ENCODE results near the gene KIAA1328. TPM values are rescaled to one million over a fixed set of nuclear protein-coding genes. Genes with fewer than 3 reads are reported as not detected.

KIAA1328 gene
- total RNA-seq, 1 donor from 2014 or later, result 7.9 TPM

DNA sequence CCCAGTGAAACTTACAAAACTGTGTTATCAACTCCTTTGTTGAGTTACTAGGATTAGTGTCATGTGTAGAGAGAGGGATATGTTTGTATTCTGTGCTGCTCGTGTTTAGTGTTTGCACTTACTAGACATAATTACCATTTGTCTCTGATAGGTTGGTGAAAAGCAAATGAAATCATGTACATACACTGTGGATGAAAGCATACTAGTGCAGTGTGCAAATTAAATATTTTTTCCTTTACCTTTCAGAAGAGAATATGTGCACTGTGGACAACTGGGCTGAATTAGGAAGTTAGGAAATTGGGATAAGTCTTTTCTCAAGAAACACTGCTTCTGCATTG lies 1.2 kb downstream of the KIAA1328 start:
- peaks cover 10% of the 10 kb centered on the region for H3K36me3 Mint-ChIP-seq (ENCODE audit: low read depth)
- no peak for DNase-seq (ENCODE audit: low spot score)
- H3K4me1 Mint-ChIP-seq (ENCODE audit: low read depth), result peaks cover 38% of the 10 kb centered on the region
- peak overlapping the region; percentile 88 for H3K4me3 Mint-ChIP-seq (ENCODE audit: low read depth)
- no peaks in the 10 kb centered on the region for H3K27me3 Mint-ChIP-seq (ENCODE audit: low read depth)
- H3K27ac Mint-ChIP-seq, result peak overlapping the region; percentile 9
- intact Hi-C loops (cut with micrococcal nuclease), result no loop called here
- H3K9me3 Mint-ChIP-seq, result no peaks in the 10 kb centered on the region

DNA sequence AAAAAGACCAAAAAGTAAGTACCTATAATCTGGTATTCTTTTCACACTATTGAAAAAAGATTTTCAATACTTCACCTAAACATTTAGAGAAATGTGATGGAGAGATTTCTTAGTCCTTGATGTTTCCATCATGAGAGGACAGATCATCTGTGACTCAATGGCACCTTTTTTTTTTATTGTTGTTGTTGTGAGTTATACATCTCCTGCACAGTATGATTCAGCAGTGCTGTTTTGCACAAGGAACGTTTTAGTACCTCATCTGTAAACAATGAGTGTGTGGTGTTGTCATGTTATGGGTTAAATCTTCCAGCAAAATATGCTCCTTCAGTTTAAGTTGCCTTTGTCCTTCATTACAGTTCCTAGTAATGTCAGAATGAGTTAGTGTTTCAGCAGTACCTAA lies 2.2 kb downstream of the KIAA1328 start:
- H3K27ac Mint-ChIP-seq, result no peak overlapping the region

DNA sequence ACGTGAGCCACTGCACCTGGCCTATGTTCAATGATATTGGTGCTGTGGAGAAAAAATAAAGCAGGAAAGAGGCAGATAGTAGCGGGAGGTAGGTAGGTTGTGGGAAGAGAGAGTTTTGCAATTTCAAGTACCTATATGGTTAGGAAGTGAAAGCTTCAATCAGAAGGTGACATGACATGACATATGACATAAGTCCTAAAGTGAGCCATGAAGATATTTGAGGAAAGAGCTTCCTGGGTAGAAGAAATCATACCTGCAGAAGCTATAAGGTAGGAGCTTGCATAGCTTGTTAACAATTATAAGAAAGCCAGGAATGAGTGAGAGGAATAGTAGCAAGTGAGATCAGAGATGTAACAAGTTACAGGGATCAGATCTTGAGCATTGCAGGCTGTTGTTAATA lies 4.2 kb downstream of the KIAA1328 start:
- intact Hi-C loops (cut with micrococcal nuclease), result no loop called here

More for the DNA sequence above, 2.2 kb downstream of the KIAA1328 start:
- peaks cover 38% of the 10 kb centered on the region for H3K4me1 Mint-ChIP-seq (ENCODE audit: low read depth)
- intact Hi-C loops (cut with micrococcal nuclease), result no loop called here
- no peaks in the 10 kb centered on the region for H3K9me3 Mint-ChIP-seq
- H3K4me3 Mint-ChIP-seq (ENCODE audit: low read depth), result no peak overlapping the region
- H3K27me3 Mint-ChIP-seq (ENCODE audit: low read depth), result no peaks in the 10 kb centered on the region
- DNase-seq (ENCODE audit: low spot score), result no peak
- H3K36me3 Mint-ChIP-seq (ENCODE audit: low read depth), result peaks cover 17% of the 10 kb centered on the region

DNA sequence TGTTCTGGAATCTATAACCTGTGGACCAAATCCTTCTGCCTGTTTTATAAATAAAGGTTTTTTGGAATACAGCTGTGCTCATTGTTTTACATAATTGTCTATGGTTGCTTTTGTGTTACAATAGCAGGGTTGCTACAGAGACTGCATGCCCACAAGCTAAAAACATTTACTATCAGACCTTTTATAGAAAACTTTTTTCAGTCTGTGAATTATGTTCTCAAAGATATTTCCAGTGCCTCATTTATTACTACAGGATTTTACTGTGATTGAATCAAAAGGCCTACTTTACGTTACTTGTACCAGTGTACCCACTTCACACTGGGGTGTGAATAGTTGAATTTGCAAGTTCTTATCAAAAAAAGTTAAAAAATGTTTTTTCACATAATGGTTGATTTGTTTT lies 7.0 kb downstream of the KIAA1328 start:
- no peak overlapping the region for H3K27ac Mint-ChIP-seq
- H3K4me1 Mint-ChIP-seq (ENCODE audit: low read depth), result peaks cover 10% of the 10 kb centered on the region

More for the DNA sequence above, 4.2 kb downstream of the KIAA1328 start:
- H3K4me3 Mint-ChIP-seq (ENCODE audit: low read depth), result no peak overlapping the region
- peaks cover 23% of the 10 kb centered on the region for H3K36me3 Mint-ChIP-seq (ENCODE audit: low read depth)
- H3K27ac Mint-ChIP-seq, result no peak overlapping the region
- DNase-seq (ENCODE audit: low spot score), result no peak
- H3K4me1 Mint-ChIP-seq (ENCODE audit: low read depth), result peaks cover 25% of the 10 kb centered on the region
- no peaks in the 10 kb centered on the region for H3K9me3 Mint-ChIP-seq
- H3K27me3 Mint-ChIP-seq (ENCODE audit: low read depth), result no peaks in the 10 kb centered on the region

DNA sequence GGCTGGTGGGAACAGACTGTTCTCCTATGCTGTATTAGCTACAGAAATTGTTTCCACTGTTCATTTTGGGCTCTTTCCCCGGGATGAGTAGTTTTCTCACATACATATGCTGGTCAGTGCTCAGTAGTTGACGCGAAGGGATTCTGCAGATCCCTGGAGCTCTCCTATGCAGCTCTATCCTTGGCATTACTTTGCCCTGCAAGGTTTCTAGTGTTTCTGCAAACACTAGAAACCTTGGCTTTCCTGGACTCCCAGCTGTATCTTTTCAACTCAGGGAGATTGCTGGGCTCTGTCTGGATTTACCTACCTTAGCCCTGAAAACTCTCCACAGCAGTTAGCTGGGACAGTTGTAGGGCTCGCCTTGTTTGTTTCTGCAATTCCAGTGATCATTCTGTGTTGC lies 10.9 kb downstream of the KIAA1328 start:
- no peak for DNase-seq (ENCODE audit: low spot score)
- Mint-ChIP-seq H3K36me3 (ENCODE audit: low read depth) (peaks cover 50% of the 10 kb centered on the region), H3K4me3 (ENCODE audit: low read depth) (no peak overlapping the region), H3K27ac (no peak overlapping the region), H3K27me3 (ENCODE audit: low read depth) (no peaks in the 10 kb centered on the region), H3K4me1 (ENCODE audit: low read depth) (peaks cover 1% of the 10 kb centered on the region), H3K9me3 (no peaks in the 10 kb centered on the region)
- intact Hi-C loops (cut with micrococcal nuclease), result no loop called here

More for the DNA sequence above, 7.0 kb downstream of the KIAA1328 start:
- Mint-ChIP-seq H3K9me3 (no peaks in the 10 kb centered on the region), H3K36me3 (ENCODE audit: low read depth) (peaks cover 45% of the 10 kb centered on the region), H3K4me3 (ENCODE audit: low read depth) (no peak overlapping the region), H3K27me3 (ENCODE audit: low read depth) (no peaks in the 10 kb centered on the region)
- DNase-seq (ENCODE audit: low spot score), result no peak
- intact Hi-C loops (cut with micrococcal nuclease), result no loop called here

DNA sequence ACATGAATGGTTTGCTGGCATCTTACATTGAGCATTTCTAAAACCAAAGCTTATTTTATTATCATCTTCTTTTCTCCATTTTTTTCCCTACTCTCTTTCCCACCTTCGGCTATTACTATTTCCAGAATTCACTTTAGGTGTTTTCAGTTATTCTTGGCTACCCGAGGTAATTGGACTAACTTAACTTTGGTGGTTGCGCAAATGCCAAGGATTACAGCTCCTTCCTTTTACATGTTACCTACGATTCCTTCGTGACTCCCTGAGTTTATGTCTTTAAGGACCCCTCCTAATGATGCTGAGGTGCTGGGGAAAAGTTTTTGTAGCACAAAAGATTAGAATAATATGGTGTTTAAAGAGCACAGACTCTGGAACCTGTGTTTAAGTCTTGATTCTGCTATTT lies 14.3 kb downstream of the KIAA1328 start:
- no peaks in the 10 kb centered on the region for H3K27me3 Mint-ChIP-seq (ENCODE audit: low read depth)
- peaks cover 1% of the 10 kb centered on the region for H3K4me1 Mint-ChIP-seq (ENCODE audit: low read depth)
- intact Hi-C loops (cut with micrococcal nuclease), result no loop called here
- H3K9me3 Mint-ChIP-seq, result no peaks in the 10 kb centered on the region
- no peak overlapping the region for H3K4me3 Mint-ChIP-seq (ENCODE audit: low read depth)
- H3K27ac Mint-ChIP-seq, result no peak overlapping the region
- peaks cover 26% of the 10 kb centered on the region for H3K36me3 Mint-ChIP-seq (ENCODE audit: low read depth)
- no peak for DNase-seq (ENCODE audit: low spot score)

DNA sequence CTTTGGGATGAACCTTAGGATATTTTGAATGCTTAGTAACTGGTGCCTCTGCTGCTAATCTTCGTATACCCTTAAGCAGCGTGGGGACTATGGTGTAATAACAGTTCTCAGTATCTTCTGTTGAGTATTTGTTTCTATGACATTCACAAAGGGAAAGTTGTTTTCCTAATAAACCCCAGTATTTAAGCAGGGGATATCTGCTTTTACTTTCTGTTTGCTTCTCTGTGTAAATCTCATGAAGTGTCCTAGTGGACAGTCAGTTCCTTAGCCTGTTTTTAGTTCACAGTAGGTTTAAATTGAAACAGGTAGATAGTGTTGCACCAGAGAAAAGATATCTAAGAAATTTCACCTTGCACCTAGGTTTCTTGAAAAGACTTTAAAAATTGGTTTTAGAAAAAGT lies 14.9 kb downstream of the KIAA1328 start:
- intact Hi-C loops (cut with micrococcal nuclease), result no loop called here
- Mint-ChIP-seq H3K4me3 (ENCODE audit: low read depth) (no peak overlapping the region), H3K4me1 (ENCODE audit: low read depth) (peaks cover 1% of the 10 kb centered on the region), H3K27ac (no peak overlapping the region), H3K36me3 (ENCODE audit: low read depth) (peaks cover 22% of the 10 kb centered on the region), H3K9me3 (no peaks in the 10 kb centered on the region), H3K27me3 (ENCODE audit: low read depth) (no peaks in the 10 kb centered on the region)
- DNase-seq (ENCODE audit: low spot score), result no peak

DNA sequence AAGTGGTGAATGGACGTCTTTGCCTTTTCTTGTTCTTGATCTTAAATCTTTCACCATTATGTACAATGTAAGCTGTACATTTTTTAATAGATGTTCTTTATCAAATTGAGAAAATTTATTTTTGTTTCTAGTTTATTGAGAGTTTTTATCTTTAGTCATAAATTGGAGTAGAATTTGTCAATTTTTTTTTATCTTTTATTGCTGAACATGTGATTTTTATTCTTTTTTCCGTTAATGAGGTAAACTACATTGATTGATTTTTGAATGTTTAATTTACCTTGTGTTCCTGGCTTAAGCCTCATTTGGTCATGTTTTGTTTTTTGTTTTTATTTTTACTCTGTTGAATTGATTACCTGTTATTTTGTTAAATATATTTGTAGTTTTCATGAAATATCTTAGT lies 19.7 kb downstream of the KIAA1328 start:
- Mint-ChIP-seq H3K4me1 (ENCODE audit: low read depth) (peaks cover 7% of the 10 kb centered on the region), H3K9me3 (peaks cover 19% of the 10 kb centered on the region), H3K27ac (no peak overlapping the region), H3K36me3 (ENCODE audit: low read depth) (peaks cover 22% of the 10 kb centered on the region), H3K4me3 (ENCODE audit: low read depth) (no peak overlapping the region), H3K27me3 (ENCODE audit: low read depth) (no peaks in the 10 kb centered on the region)
- intact Hi-C loops (cut with micrococcal nuclease), result no loop called here
- no peak for DNase-seq (ENCODE audit: low spot score)

DNA sequence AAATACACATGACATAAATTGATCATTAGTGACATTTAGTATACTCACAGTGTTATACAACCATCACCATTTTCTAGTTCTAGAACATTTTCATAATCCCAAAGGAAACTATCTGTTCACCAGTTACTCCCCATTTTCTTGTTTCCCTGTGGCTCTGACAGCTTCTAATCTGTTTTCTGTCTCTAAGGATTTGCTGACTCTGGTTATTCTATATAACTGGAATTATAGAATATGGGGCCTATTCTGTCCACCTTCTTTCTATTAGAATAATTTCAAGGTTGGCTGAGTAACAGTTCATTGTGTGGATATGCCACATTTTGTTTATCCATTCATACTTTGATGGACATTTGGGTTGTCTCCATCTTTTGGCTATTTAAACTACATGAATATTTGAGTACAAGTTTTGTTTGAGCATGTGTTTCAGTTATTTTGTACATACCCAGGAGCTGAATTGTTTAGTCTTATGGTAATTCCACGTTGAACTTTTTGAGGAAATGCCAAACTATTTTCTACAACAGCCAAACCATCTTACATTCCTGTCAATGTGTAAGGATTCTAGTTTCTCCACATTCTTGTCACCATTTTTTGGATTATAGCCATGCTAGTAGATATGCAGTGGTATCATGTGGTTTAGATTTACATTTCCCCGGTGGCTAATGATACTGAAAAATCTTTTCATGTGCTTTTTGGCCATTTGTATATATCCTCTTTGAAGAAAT lies 20.5 kb downstream of the KIAA1328 start:
- H3K9me3 Mint-ChIP-seq, result peaks cover 19% of the 10 kb centered on the region
- peaks cover 27% of the 10 kb centered on the region for H3K36me3 Mint-ChIP-seq (ENCODE audit: low read depth)
- H3K27ac Mint-ChIP-seq, result no peak overlapping the region
- intact Hi-C loops (cut with micrococcal nuclease), result loop anchor here (1.0 to 2.0 kb wide), 2 partner anchors 13 to 21 kb away; partner anchors contain the start of genes KIAA1328 and TPGS2
- no peaks in the 10 kb centered on the region for H3K27me3 Mint-ChIP-seq (ENCODE audit: low read depth)
- no peak overlapping the region for H3K4me3 Mint-ChIP-seq (ENCODE audit: low read depth)
- no peak for DNase-seq (ENCODE audit: low spot score)
- peaks cover 7% of the 10 kb centered on the region for H3K4me1 Mint-ChIP-seq (ENCODE audit: low read depth)

DNA sequence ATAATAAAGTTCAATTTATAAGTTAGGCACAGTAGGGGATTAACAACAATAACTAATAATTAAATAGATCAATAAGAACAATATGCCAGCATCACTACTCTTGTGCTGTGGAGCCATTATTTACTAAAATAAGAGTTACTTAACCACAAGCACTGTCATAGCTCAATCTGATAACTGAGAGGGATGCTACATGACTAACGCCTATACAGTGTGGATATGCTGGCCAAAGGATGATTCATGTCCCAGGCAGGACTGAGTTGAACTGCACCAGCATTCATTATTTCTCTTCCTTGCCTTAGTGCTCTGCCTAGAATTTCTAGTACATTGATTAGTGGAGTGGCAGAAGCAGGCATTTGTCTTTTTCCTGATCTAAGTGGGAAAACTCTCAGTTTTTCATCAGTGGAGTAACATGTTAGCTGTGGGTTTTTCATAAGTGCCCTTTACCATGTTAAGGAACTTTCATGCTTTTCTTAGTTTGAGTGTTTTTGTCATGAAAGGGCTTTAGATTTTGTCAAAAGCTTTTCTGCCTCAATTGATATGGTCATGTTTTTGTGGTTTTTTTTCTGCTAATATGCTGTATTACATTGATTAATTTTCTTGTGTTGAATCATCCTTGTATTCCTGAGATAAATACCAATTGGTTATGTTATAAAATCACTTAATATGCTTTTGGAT lies 21.7 kb downstream of the KIAA1328 start:
- intact Hi-C loops (cut with micrococcal nuclease), result loop anchor here (1.0 to 2.0 kb wide), 2 partner anchors 12 to 22 kb away; partner anchors contain the start of genes KIAA1328 and TPGS2
- H3K27me3 Mint-ChIP-seq (ENCODE audit: low read depth), result no peaks in the 10 kb centered on the region
- H3K27ac Mint-ChIP-seq, result peak overlapping the region; percentile 7
- DNase-seq (ENCODE audit: low spot score), result no peak
- peaks cover 19% of the 10 kb centered on the region for H3K9me3 Mint-ChIP-seq
- H3K4me1 Mint-ChIP-seq (ENCODE audit: low read depth), result peaks cover 7% of the 10 kb centered on the region
- H3K36me3 Mint-ChIP-seq (ENCODE audit: low read depth), result peaks cover 29% of the 10 kb centered on the region
- no peak overlapping the region for H3K4me3 Mint-ChIP-seq (ENCODE audit: low read depth)

DNA sequence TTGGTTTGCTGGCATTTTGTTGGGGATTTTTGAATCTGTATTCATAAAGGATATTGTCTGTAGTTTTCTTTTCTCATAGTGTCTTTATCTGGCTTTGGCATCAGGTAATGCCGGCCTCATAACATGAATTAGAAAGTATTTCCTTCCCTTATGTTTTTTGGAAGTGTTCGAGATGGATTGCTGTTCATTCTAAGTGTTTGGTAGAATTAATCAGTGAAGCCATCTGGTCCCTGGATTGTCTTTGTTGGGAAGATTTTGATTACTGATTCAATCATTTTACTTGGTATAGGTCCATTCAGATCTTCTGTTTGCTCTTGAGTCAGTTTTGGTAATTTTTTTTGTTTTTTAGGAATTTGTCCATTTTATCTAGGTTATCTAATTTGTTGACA lies 22.3 kb downstream of the KIAA1328 start:
- H3K4me1 Mint-ChIP-seq (ENCODE audit: low read depth), result peaks cover 7% of the 10 kb centered on the region
- H3K9me3 Mint-ChIP-seq, result peaks cover 19% of the 10 kb centered on the region
- no peak for DNase-seq (ENCODE audit: low spot score)
- H3K27me3 Mint-ChIP-seq (ENCODE audit: low read depth), result no peaks in the 10 kb centered on the region
- H3K4me3 Mint-ChIP-seq (ENCODE audit: low read depth), result no peak overlapping the region
- H3K36me3 Mint-ChIP-seq (ENCODE audit: low read depth), result peaks cover 33% of the 10 kb centered on the region
- intact Hi-C loops (cut with micrococcal nuclease), result loop anchor here (2.0 kb wide), 1 partner anchor 22 kb away; the partner anchor contains the start of genes KIAA1328 and TPGS2
- peak overlapping the region; percentile 7 for H3K27ac Mint-ChIP-seq

DNA sequence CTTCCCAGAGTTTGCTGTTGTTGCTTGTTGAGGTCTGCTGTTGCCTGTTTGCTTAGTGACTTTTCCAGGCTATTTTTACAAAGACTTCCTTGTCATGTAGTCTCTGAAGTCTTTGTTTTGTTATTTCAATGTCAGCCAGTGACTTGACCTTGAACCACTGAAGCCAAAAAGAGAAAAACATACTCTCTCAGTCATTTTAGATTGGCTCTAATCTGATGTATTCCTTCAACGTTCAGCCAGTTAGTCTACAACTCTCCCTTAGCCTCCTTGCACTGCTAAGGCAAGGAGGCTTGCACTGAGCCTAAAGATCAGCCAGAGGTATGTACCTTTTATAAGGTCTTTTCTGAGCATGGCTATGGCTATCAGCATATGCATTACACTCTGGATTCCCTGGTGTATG lies 27.9 kb downstream of the KIAA1328 start:
- no peak overlapping the region for H3K4me3 Mint-ChIP-seq (ENCODE audit: low read depth)
- no peak overlapping the region for H3K27ac Mint-ChIP-seq
- H3K9me3 Mint-ChIP-seq, result peaks cover 16% of the 10 kb centered on the region
- DNase-seq (ENCODE audit: low spot score), result no peak
- peaks cover 25% of the 10 kb centered on the region for H3K36me3 Mint-ChIP-seq (ENCODE audit: low read depth)
- H3K4me1 Mint-ChIP-seq (ENCODE audit: low read depth), result no peaks in the 10 kb centered on the region
- intact Hi-C loops (cut with micrococcal nuclease), result no loop called here
- no peaks in the 10 kb centered on the region for H3K27me3 Mint-ChIP-seq (ENCODE audit: low read depth)

DNA sequence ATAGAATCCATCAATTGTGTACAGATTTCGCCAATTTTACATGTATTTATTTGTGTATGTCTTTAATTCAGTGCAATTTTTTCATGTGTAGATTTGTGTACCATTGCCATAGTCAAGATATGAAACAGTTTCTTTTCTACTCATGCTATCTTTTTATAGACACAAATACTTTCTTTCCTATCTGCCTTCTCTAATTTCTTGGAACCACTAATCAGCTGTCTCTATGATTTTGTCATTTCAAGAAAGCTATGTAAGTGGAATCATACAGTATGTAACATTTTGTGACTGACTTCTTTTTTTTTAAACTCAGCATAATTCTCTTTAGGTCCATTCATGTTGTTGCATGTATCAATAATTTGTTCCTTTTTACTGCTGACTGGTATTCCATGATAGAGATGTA lies 33.3 kb downstream of the KIAA1328 start:
- Mint-ChIP-seq H3K27me3 (ENCODE audit: low read depth) (no peaks in the 10 kb centered on the region), H3K4me1 (ENCODE audit: low read depth) (peaks cover 2% of the 10 kb centered on the region), H3K36me3 (ENCODE audit: low read depth) (no peaks in the 10 kb centered on the region), H3K4me3 (ENCODE audit: low read depth) (no peak overlapping the region), H3K9me3 (no peaks in the 10 kb centered on the region), H3K27ac (no peak overlapping the region)
- intact Hi-C loops (cut with micrococcal nuclease), result loop anchor here (1.0 kb wide), 1 partner anchor 12 kb away; no protein-coding TSS in a partner anchor
- no peak for DNase-seq (ENCODE audit: low spot score)
